Measurements from ENCODE around the gene CBARP. TPM values are rescaled to one million over a fixed set of nuclear protein-coding genes. Genes with fewer than 3 reads are reported as not detected.

CBARP gene
- polyA plus RNA-seq, 1 of the 3 experiments (the other 2 are of a cell fraction), result 5.1 TPM

DNA sequence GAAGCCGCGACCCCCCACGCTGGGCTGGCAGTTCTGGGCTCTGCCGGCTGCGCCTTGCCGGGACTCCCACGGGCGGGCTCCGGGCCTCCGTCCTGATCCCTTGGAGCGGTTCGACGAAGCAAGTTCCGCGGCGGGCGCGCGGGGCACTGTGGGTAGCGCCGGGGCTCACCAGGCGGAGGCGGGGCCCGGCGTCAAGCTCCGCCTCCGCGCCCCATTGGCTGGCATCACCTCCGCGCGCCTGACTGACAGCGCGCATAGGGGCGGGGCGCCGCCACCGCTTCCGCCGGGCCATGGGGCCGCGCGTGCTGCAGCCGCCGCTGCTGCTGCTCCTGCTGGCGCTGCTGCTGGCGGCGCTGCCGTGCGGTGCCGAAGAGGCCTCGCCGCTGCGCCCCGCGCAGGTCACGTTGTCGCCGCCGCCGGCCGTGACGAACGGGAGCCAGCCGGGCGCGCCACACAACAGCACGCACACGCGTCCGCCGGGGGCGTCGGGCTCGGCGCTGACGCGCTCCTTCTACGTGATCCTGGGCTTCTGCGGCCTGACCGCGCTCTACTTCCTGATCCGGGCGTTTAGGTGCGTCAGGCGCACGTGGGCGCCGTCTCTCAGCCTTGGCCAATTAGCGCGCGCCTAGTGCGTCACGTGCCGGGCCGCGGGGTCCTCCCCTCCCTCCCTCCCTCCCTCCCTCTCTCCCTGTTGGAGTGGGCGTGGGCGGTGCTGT, 37.6 kb upstream of the CBARP start, which contains the start of gene FAM174C (continued):
- no peak for TF ChIP-seq REST (IDR thresholded peaks at IDR 0.05; ENCODE audit: low read depth, low read length)
- no peak for TF ChIP-seq RCOR1 (IDR thresholded peaks at IDR 0.05; ENCODE audit: low read length)
- no peak for TF ChIP-seq TCF12 (IDR thresholded peaks at IDR 0.05)
- TF ChIP-seq, protein P1, sequence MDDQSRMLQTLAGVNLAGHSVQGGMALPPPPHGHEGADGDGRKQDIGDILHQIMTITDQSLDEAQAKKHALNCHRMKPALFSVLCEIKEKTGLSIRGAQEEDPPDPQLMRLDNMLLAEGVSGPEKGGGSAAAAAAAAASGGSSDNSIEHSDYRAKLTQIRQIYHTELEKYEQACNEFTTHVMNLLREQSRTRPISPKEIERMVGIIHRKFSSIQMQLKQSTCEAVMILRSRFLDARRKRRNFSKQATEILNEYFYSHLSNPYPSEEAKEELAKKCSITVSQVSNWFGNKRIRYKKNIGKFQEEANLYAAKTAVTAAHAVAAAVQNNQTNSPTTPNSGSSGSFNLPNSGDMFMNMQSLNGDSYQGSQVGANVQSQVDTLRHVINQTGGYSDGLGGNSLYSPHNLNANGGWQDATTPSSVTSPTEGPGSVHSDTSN (IDR thresholded peaks at IDR 0.05), result peak; percentile 97
- peak; percentile 24; the same call in 1 of the 2 replicates for TF ChIP-seq RFX5 (IDR thresholded peaks at IDR 0.05; ENCODE audit: low read length)
- no peak for TF ChIP-seq FOXM1 (IDR thresholded peaks at IDR 0.05; ENCODE audit: low read depth)
- no peak for TF ChIP-seq TEAD4 (IDR thresholded peaks at IDR 0.05; ENCODE audit: borderline replicate concordance, insufficient read depth)
- no peak for TF ChIP-seq EP300 (IDR thresholded peaks at IDR 0.05; ENCODE audit: borderline replicate concordance in 1 of 2, low read depth in 1 of 2, low read length in 1 of 2)
- no peak for TF ChIP-seq NFIC (IDR thresholded peaks at IDR 0.05; ENCODE audit: borderline replicate concordance)
- TF ChIP-seq FOSL2 (IDR thresholded peaks at IDR 0.05; ENCODE audit: borderline replicate concordance, low read depth), result no peak
- peak; percentile 59 for TF ChIP-seq GABPA (IDR thresholded peaks at IDR 0.05; ENCODE audit: low read depth)
- TF ChIP-seq IRF3 (IDR thresholded peaks at IDR 0.05; ENCODE audit: low read depth, low read length), result no peak
- TF ChIP-seq CHD2 (IDR thresholded peaks at IDR 0.05; ENCODE audit: low read length, partially characterized antibody), result peak; percentile 44
- TF ChIP-seq MXI1 (IDR thresholded peaks at IDR 0.05; ENCODE audit: low read depth, low read length), result peak; percentile 40
- peak; percentile 99 for TF ChIP-seq USF1 (IDR thresholded peaks at IDR 0.05; ENCODE audit: borderline replicate concordance, low read depth)
- TF ChIP-seq EZH2phosphoT487 (IDR thresholded peaks at IDR 0.05; ENCODE audit: borderline replicate concordance, low read depth), result no peak
- TF ChIP-seq, protein P2, sequence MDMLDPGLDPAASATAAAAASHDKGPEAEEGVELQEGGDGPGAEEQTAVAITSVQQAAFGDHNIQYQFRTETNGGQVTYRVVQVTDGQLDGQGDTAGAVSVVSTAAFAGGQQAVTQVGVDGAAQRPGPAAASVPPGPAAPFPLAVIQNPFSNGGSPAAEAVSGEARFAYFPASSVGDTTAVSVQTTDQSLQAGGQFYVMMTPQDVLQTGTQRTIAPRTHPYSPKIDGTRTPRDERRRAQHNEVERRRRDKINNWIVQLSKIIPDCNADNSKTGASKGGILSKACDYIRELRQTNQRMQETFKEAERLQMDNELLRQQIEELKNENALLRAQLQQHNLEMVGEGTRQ (IDR thresholded peaks at IDR 0.05; ENCODE audit: borderline replicate concordance, low read depth, low read length), result peak; percentile 96
- TF ChIP-seq SIN3A (IDR thresholded peaks at IDR 0.05; ENCODE audit: borderline replicate concordance, low read depth, low read length), result 0 out of 2 replicates have a peak, but pooled peaks have one; percentile 17

Measured in SK-N-SH (cell line).